Astrocyte (in vitro differentiated cells and primary cell): Measurements from ENCODE around the gene PTPRD.

Source experiments
- EZH2 ChIP-seq: IDR thresholded peaks from 2 replicates; pipeline ENCODE4 v1.6.1; 2012; ENCODE audit warnings: mild to moderate bottlenecking, low read length, inconsistent platforms; ENCODE audit not compliant: insufficient read depth
- TF ChIP-seq, protein P1 (sequence below): IDR thresholded peaks from 2 replicates; pipeline ENCODE4 v1.5.1; 2011; ENCODE audit warnings: low read depth, mild to moderate bottlenecking, inconsistent platforms, low read length, moderate library complexity; ENCODE audit not compliant: insufficient read depth

DNA sequence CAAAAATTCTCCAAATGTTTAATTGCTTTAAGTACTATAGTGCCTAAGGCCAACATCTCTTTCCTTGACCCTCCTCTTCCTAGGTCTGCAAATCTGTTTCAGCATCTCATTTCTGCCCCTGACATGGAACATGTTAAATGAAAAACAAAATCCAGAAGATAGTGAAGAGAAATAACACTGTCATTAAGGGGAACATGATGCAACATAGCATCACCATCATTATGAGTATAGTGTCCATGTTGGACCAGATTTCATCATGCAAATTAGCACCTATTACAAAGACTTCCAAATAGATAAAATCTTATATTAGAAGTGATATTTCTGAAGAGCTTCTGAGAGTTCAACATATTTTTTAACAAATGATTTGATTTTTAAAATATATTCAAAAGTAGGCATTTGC, 375.2 kb downstream of the PTPRD start:
- TF ChIP-seq, protein P1, sequence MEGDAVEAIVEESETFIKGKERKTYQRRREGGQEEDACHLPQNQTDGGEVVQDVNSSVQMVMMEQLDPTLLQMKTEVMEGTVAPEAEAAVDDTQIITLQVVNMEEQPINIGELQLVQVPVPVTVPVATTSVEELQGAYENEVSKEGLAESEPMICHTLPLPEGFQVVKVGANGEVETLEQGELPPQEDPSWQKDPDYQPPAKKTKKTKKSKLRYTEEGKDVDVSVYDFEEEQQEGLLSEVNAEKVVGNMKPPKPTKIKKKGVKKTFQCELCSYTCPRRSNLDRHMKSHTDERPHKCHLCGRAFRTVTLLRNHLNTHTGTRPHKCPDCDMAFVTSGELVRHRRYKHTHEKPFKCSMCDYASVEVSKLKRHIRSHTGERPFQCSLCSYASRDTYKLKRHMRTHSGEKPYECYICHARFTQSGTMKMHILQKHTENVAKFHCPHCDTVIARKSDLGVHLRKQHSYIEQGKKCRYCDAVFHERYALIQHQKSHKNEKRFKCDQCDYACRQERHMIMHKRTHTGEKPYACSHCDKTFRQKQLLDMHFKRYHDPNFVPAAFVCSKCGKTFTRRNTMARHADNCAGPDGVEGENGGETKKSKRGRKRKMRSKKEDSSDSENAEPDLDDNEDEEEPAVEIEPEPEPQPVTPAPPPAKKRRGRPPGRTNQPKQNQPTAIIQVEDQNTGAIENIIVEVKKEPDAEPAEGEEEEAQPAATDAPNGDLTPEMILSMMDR = no peak
- TF ChIP-seq EZH2 = no peak
